EL (cell line): ENCODE data around the gene TRIM10.
"Not testable (repeated sequence)": the region's sequence is repeated elsewhere in the genome, so short reads cannot be mapped to it uniquely, and the experiment has no call there.

Source experiments
- DNase-seq: peaks from one replicate; pipeline ENCODE4 v3.0.0-alpha.2; 2016

Gene TRIM10

GRCh38 chr6:30127238-30128093 is 33.5 kb downstream of the TRIM10 start:
- DNase-seq = no peak

- no peak for DNase-seq
Observed at GRCh38 chr6:30122515-30122914, 38.5 kb downstream of the TRIM10 start.

GRCh38 chr6:30121446-30122366 is 39.3 kb downstream of the TRIM10 start:
- no peak for DNase-seq

GRCh38 chr6:30118691-30119090 is 42.3 kb downstream of the TRIM10 start:
- DNase-seq = not testable (repeated sequence)

- no peak for DNase-seq
Observed at GRCh38 chr6:30116724-30117123, 44.3 kb downstream of the TRIM10 start.

- DNase-seq = no peak
Observed at GRCh38 chr6:30113841-30114240, 47.2 kb downstream of the TRIM10 start.

- no peak for DNase-seq
Observed at GRCh38 chr6:30113003-30113759, 47.8 kb downstream of the TRIM10 start, which contains the start of gene TRIM31. TSS of gene TRIM31 (minus strand) at chr6:30113090. CDS start at chr6:30112805, 285 bp downstream.

- DNase-seq = no peak
Observed at GRCh38 chr6:30112402-30112994, 48.5 kb downstream of the TRIM10 start.

- no peak for DNase-seq
Observed at GRCh38 chr6:30111266-30111856, 49.6 kb downstream of the TRIM10 start.

- DNase-seq = no peak
Observed at GRCh38 chr6:30104661-30105060, 56.4 kb downstream of the TRIM10 start.

- DNase-seq = no peak
Observed at GRCh38 chr6:30103872-30104179, 57.2 kb downstream of the TRIM10 start.

GRCh38 chr6:30102970-30103871 is 57.8 kb downstream of the TRIM10 start:
- DNase-seq = peak; percentile 92

GRCh38 chr6:30102414-30102969 is 58.5 kb downstream of the TRIM10 start:
- DNase-seq = peak; percentile 21
